ENCODE results near the gene TP53AIP1. TPM values are rescaled to one million over a fixed set of nuclear protein-coding genes. Genes with fewer than 3 reads are reported as not detected.
"Not testable (repeated sequence)": the region's sequence is repeated elsewhere in the genome, so short reads cannot be mapped to it uniquely, and the experiment has no call there.

Gene TP53AIP1
- total and polyA plus RNA-seq, 2 experiments from 2014 or later, result 0.07 TPM; not detected in 1

DNA sequence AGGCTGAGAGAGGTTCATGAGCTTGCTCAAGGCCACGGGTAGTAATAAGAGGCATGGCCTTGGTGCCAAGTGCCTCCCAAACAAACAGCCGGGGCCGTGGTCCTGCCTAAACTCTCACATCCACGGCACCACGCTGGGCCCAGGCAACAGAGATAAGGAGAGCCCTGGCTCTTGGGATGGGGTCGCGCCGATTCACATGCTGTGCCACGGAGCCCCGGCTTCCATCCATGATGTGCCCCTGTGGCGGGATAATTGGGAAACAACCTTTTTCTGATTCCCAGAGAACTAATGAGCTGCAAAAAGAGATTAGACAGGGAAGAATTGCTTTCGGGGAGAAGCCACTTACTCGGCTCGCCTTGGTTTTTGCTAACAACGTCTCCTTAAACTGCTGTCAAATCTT is 22.0 kb downstream of the TP53AIP1 start (continued):
- TF ChIP-seq, protein P1, sequence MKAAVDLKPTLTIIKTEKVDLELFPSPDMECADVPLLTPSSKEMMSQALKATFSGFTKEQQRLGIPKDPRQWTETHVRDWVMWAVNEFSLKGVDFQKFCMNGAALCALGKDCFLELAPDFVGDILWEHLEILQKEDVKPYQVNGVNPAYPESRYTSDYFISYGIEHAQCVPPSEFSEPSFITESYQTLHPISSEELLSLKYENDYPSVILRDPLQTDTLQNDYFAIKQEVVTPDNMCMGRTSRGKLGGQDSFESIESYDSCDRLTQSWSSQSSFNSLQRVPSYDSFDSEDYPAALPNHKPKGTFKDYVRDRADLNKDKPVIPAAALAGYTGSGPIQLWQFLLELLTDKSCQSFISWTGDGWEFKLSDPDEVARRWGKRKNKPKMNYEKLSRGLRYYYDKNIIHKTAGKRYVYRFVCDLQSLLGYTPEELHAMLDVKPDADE (IDR thresholded peaks at IDR 0.05), result no peak

DNA sequence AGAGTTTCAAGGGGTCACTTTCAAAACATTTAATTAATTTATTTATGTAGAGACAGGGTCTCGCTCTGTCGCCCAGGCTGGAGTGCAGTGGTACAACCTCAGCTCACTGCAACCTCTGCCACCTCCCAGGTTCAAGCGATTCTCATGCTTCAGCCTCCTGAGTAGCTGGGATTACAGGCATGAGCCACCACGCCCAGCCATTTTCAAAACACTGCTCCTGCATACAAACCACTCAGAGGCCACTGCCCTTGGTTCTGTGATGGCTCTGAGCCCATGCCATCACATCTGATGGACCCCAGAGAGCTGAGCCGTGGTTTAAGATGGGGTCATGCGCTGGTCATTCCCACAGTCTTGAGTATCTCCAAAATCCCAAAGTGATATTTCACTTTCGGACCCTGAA is 23.0 kb downstream of the TP53AIP1 start:
- not testable (repeated sequence) for H3F3A ChIP-seq (replicated peaks; ENCODE audit: low read depth)

DNA sequence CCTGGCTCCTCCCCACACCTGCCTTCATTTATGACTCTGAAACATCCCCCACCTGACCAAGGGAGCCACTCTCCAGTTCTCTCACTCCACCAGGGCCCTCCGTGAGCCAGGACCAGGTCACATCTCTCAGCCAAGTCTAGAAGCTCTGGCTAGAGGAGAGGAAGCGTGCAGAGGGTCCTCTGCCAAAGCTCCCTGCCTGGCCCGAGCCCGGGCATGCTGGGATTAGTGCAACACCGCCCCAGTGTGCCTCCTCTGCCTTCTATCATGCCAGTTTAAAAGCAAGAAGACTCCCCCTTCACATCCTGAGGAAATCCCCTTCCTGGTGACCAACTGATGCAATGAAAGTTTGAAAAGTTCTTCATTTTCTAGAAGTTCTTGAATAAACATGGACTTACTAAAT is 23.5 kb downstream of the TP53AIP1 start:
- ATAC-seq (no peak), DNase-seq (ENCODE audit: low spot score) (no peak)
- Histone ChIP-seq H3F3A (replicated peaks; ENCODE audit: low read depth) (no peaks in the 10 kb centered on the region), H3K36me3 (ENCODE audit: insufficient read depth) (no peaks in the 10 kb centered on the region), H3K4me2 (no peak overlapping the region), H3K9me2 (ENCODE audit: insufficient read depth) (no peaks in the 10 kb centered on the region), H2AFZ (no peak overlapping the region), H3K4me1 (ENCODE audit: insufficient read depth) (no peaks in the 10 kb centered on the region), H3K79me2 (replicated peaks; ENCODE audit: insufficient read depth) (no peaks in the 10 kb centered on the region), H4K20me1 (replicated peaks; ENCODE audit: insufficient read depth) (no peaks in the 10 kb centered on the region), H3K4me3 (no peak overlapping the region), H3K27ac (ENCODE audit: low read depth) (no peak overlapping the region), H3K27me3 (ENCODE audit: insufficient read depth) (peaks cover 3% of the 10 kb centered on the region; the same call in 1 of the 2 replicates)
- Mint-ChIP-seq H3K4me3 (no peak overlapping the region), H3K27ac (no peak overlapping the region), H3K4me1 (peaks cover 2% of the 10 kb centered on the region), H3K27me3 (ENCODE audit: insufficient read depth, low read depth, poor library complexity) (peaks cover 6% of the 10 kb centered on the region), H3K9me3 (no peaks in the 10 kb centered on the region; the same call in 1 of the 3 replicates), H3K36me3 (ENCODE audit: low read depth) (no peaks in the 10 kb centered on the region; the same call in 2 of the 3 replicates)
- TF ChIP-seq, protein P2, sequence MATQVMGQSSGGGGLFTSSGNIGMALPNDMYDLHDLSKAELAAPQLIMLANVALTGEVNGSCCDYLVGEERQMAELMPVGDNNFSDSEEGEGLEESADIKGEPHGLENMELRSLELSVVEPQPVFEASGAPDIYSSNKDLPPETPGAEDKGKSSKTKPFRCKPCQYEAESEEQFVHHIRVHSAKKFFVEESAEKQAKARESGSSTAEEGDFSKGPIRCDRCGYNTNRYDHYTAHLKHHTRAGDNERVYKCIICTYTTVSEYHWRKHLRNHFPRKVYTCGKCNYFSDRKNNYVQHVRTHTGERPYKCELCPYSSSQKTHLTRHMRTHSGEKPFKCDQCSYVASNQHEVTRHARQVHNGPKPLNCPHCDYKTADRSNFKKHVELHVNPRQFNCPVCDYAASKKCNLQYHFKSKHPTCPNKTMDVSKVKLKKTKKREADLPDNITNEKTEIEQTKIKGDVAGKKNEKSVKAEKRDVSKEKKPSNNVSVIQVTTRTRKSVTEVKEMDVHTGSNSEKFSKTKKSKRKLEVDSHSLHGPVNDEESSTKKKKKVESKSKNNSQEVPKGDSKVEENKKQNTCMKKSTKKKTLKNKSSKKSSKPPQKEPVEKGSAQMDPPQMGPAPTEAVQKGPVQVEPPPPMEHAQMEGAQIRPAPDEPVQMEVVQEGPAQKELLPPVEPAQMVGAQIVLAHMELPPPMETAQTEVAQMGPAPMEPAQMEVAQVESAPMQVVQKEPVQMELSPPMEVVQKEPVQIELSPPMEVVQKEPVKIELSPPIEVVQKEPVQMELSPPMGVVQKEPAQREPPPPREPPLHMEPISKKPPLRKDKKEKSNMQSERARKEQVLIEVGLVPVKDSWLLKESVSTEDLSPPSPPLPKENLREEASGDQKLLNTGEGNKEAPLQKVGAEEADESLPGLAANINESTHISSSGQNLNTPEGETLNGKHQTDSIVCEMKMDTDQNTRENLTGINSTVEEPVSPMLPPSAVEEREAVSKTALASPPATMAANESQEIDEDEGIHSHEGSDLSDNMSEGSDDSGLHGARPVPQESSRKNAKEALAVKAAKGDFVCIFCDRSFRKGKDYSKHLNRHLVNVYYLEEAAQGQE (IDR thresholded peaks at IDR 0.05; ENCODE audit: unreplicated experiment), result no peak
- TF ChIP-seq, protein P3, sequence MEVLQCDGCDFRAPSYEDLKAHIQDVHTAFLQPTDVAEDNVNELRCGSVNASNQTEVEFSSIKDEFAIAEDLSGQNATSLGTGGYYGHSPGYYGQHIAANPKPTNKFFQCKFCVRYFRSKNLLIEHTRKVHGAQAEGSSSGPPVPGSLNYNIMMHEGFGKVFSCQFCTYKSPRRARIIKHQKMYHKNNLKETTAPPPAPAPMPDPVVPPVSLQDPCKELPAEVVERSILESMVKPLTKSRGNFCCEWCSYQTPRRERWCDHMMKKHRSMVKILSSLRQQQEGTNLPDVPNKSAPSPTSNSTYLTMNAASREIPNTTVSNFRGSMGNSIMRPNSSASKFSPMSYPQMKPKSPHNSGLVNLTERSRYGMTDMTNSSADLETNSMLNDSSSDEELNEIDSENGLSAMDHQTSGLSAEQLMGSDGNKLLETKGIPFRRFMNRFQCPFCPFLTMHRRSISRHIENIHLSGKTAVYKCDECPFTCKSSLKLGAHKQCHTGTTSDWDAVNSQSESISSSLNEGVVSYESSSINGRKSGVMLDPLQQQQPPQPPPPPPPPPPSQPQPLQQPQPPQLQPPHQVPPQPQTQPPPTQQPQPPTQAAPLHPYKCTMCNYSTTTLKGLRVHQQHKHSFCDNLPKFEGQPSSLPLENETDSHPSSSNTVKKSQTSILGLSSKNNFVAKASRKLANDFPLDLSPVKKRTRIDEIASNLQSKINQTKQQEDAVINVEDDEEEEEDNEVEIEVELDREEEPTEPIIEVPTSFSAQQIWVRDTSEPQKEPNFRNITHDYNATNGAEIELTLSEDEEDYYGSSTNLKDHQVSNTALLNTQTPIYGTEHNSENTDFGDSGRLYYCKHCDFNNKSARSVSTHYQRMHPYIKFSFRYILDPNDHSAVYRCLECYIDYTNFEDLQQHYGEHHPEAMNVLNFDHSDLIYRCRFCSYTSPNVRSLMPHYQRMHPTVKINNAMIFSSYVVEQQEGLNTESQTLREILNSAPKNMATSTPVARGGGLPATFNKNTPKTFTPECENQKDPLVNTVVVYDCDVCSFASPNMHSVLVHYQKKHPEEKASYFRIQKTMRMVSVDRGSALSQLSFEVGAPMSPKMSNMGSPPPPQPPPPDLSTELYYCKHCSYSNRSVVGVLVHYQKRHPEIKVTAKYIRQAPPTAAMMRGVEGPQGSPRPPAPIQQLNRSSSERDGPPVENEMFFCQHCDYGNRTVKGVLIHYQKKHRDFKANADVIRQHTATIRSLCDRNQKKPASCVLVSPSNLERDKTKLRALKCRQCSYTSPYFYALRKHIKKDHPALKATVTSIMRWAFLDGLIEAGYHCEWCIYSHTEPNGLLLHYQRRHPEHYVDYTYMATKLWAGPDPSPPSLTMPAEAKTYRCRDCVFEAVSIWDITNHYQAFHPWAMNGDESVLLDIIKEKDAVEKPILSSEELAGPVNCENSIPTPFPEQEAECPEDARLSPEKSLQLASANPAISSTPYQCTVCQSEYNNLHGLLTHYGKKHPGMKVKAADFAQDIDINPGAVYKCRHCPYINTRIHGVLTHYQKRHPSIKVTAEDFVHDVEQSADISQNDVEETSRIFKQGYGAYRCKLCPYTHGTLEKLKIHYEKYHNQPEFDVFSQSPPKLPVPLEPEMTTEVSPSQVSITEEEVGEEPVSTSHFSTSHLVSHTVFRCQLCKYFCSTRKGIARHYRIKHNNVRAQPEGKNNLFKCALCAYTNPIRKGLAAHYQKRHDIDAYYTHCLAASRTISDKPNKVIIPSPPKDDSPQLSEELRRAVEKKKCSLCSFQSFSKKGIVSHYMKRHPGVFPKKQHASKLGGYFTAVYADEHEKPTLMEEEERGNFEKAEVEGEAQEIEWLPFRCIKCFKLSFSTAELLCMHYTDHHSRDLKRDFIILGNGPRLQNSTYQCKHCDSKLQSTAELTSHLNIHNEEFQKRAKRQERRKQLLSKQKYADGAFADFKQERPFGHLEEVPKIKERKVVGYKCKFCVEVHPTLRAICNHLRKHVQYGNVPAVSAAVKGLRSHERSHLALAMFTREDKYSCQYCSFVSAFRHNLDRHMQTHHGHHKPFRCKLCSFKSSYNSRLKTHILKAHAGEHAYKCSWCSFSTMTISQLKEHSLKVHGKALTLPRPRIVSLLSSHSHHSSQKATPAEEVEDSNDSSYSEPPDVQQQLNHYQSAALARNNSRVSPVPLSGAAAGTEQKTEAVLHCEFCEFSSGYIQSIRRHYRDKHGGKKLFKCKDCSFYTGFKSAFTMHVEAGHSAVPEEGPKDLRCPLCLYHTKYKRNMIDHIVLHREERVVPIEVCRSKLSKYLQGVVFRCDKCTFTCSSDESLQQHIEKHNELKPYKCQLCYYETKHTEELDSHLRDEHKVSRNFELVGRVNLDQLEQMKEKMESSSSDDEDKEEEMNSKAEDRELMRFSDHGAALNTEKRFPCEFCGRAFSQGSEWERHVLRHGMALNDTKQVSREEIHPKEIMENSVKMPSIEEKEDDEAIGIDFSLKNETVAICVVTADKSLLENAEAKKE (CRISPR knock-in tag; IDR thresholded peaks at IDR 0.05), result no peak
- TF ChIP-seq ZNF114 (CRISPR knock-in tag; IDR thresholded peaks at IDR 0.05), result no peak
- TF ChIP-seq, protein P4, sequence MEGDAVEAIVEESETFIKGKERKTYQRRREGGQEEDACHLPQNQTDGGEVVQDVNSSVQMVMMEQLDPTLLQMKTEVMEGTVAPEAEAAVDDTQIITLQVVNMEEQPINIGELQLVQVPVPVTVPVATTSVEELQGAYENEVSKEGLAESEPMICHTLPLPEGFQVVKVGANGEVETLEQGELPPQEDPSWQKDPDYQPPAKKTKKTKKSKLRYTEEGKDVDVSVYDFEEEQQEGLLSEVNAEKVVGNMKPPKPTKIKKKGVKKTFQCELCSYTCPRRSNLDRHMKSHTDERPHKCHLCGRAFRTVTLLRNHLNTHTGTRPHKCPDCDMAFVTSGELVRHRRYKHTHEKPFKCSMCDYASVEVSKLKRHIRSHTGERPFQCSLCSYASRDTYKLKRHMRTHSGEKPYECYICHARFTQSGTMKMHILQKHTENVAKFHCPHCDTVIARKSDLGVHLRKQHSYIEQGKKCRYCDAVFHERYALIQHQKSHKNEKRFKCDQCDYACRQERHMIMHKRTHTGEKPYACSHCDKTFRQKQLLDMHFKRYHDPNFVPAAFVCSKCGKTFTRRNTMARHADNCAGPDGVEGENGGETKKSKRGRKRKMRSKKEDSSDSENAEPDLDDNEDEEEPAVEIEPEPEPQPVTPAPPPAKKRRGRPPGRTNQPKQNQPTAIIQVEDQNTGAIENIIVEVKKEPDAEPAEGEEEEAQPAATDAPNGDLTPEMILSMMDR (conservative IDR thresholded peaks at IDR 0.05; ENCODE audit: low read depth in 2 of 2), result no peak
- no peak for TF ChIP-seq NANOG (IDR thresholded peaks at IDR 0.05; ENCODE audit: borderline replicate concordance)
- no peak for TF ChIP-seq STAT1 (IDR thresholded peaks at IDR 0.05; ENCODE audit: unreplicated experiment)
- TF ChIP-seq EZH2phosphoT487 (IDR thresholded peaks at IDR 0.05; ENCODE audit: unreplicated experiment), result no peak

More for the DNA sequence above, 23.0 kb downstream of the TP53AIP1 start:
- not testable (repeated sequence) for H3K36me3 ChIP-seq (ENCODE audit: insufficient read depth); H3K4me2 ChIP-seq; H3K9me2 ChIP-seq (ENCODE audit: insufficient read depth); DNase-seq (ENCODE audit: low spot score); H3K4me1 Mint-ChIP-seq; H3K79me2 ChIP-seq (replicated peaks; ENCODE audit: insufficient read depth); H4K20me1 ChIP-seq (replicated peaks; ENCODE audit: insufficient read depth); H3K4me1 ChIP-seq (ENCODE audit: insufficient read depth); H2AFZ ChIP-seq; ATAC-seq; H3K27ac ChIP-seq (ENCODE audit: low read depth); H3K4me3 Mint-ChIP-seq; H3K36me3 Mint-ChIP-seq (ENCODE audit: low read depth); H3K4me3 ChIP-seq; H3K27me3 Mint-ChIP-seq (ENCODE audit: insufficient read depth, low read depth, poor library complexity); H3K9me3 Mint-ChIP-seq; H3K27me3 ChIP-seq (ENCODE audit: insufficient read depth); H3K27ac Mint-ChIP-seq

Measured in GM23338 (cell line).